Measurements from ENCODE around the gene ABCB9.

The ABCB9 gene

GRCh38 chr12:122981587-122982476 is 15.6 kb upstream of the ABCB9 start:
- no peak for DNase-seq (ENCODE audit: low read depth in 2 of 2)

GRCh38 chr12:122981036-122981471 is 14.8 kb upstream of the ABCB9 start:
- DNase-seq (ENCODE audit: low read depth in 2 of 2), result no peak

- peak in 1 of 2 experiments; percentile 17 for DNase-seq (ENCODE audit: low read depth in 2 of 2)
Measured at GRCh38 chr12:122980183-122981035, 14.1 kb upstream of the ABCB9 start, which contains the start of gene ARL6IP4. Gene ARL6IP4, plus strand, starts transcription at chr12:122980681. Its CDS starts 459 bp downstream, at chr12:122981140.

- no peak for DNase-seq (ENCODE audit: low read depth in 2 of 2)
Measured at GRCh38 chr12:122979908-122980182, 13.6 kb upstream of the ABCB9 start.

- DNase-seq (ENCODE audit: low read depth in 2 of 2), result no peak
Measured at GRCh38 chr12:122979001-122979907, 13.0 kb upstream of the ABCB9 start.

- DNase-seq (ENCODE audit: low read depth in 2 of 2), result no peak
Measured at GRCh38 chr12:122978507-122978955, 12.3 kb upstream of the ABCB9 start.

GRCh38 chr12:122977655-122978392 is 11.6 kb upstream of the ABCB9 start:
- no peak for DNase-seq (ENCODE audit: low read depth in 2 of 2)

GRCh38 chr12:122977153-122977552 is 10.9 kb upstream of the ABCB9 start:
- DNase-seq (ENCODE audit: low read depth in 2 of 2), result no peak

- DNase-seq (ENCODE audit: low read depth in 2 of 2), result no peak
Measured at GRCh38 chr12:122976648-122976975, 10.3 kb upstream of the ABCB9 start.

GRCh38 chr12:122975790-122976647 is 9.8 kb upstream of the ABCB9 start:
- DNase-seq (ENCODE audit: low read depth in 2 of 2), result no peak

- peak; percentile 69 for DNase-seq (ENCODE audit: low read depth in 2 of 2)
Measured at GRCh38 chr12:122974892-122975789, 8.9 kb upstream of the ABCB9 start, which contains the start of gene OGFOD2. Gene OGFOD2, plus strand, starts transcription at chr12:122975244. Its CDS starts 8 bp downstream, at chr12:122975252.

- peak; percentile 95 to 96 for DNase-seq (ENCODE audit: low read depth in 2 of 2)
Measured at GRCh38 chr12:122974274-122974891, 8.1 kb upstream of the ABCB9 start.

- no peak for DNase-seq (ENCODE audit: low read depth in 2 of 2)
Measured at GRCh38 chr12:122969676-122970075, 3.4 kb upstream of the ABCB9 start.

GRCh38 chr12:122968104-122968503 is 1.8 kb upstream of the ABCB9 start:
- no peak for DNase-seq (ENCODE audit: low read depth in 2 of 2)

- DNase-seq (ENCODE audit: low read depth in 2 of 2), result no peak
Measured at GRCh38 chr12:122966743-122967550, 684 bp upstream of the ABCB9 start.

- DNase-seq (ENCODE audit: low read depth in 2 of 2), result no peak
Measured at GRCh38 chr12:122965321-122965751, 927 bp downstream of the ABCB9 start.

GRCh38 chr12:122964439-122965257 is 1.6 kb downstream of the ABCB9 start:
- DNase-seq (ENCODE audit: low read depth in 2 of 2), result no peak
